Measurements from ENCODE around the gene KRTAP5-5.

GRCh38 chr11:1618231-1618630, 11.3 kb upstream of the KRTAP5-5 start:
- TF ChIP-seq ZFP3 (CRISPR knock-in tag; IDR thresholded peaks at IDR 0.05) (no peak), PATZ1 (CRISPR knock-in tag; IDR thresholded peaks at IDR 0.05; ENCODE audit: borderline replicate concordance) (no peak), RARB (CRISPR knock-in tag; IDR thresholded peaks at IDR 0.05) (no peak), ZC3H10 (CRISPR knock-in tag; IDR thresholded peaks at IDR 0.05) (no peak), ESRRG (CRISPR knock-in tag; IDR thresholded peaks at IDR 0.05) (no peak), ZNF70 (CRISPR knock-in tag; IDR thresholded peaks at IDR 0.05) (no peak), ZFP30 (CRISPR knock-in tag; IDR thresholded peaks at IDR 0.05) (no peak), ARNTL (CRISPR knock-in tag; IDR thresholded peaks at IDR 0.05; ENCODE audit: borderline replicate concordance, low read depth) (no peak), CSDC2 (CRISPR knock-in tag; IDR thresholded peaks at IDR 0.05) (no peak), TCF4 (CRISPR knock-in tag; IDR thresholded peaks at IDR 0.05; ENCODE audit: borderline replicate concordance) (no peak), POU6F1 (CRISPR knock-in tag; IDR thresholded peaks at IDR 0.05; ENCODE audit: borderline replicate concordance, low read depth) (no peak)
- TF ChIP-seq, protein P1, sequence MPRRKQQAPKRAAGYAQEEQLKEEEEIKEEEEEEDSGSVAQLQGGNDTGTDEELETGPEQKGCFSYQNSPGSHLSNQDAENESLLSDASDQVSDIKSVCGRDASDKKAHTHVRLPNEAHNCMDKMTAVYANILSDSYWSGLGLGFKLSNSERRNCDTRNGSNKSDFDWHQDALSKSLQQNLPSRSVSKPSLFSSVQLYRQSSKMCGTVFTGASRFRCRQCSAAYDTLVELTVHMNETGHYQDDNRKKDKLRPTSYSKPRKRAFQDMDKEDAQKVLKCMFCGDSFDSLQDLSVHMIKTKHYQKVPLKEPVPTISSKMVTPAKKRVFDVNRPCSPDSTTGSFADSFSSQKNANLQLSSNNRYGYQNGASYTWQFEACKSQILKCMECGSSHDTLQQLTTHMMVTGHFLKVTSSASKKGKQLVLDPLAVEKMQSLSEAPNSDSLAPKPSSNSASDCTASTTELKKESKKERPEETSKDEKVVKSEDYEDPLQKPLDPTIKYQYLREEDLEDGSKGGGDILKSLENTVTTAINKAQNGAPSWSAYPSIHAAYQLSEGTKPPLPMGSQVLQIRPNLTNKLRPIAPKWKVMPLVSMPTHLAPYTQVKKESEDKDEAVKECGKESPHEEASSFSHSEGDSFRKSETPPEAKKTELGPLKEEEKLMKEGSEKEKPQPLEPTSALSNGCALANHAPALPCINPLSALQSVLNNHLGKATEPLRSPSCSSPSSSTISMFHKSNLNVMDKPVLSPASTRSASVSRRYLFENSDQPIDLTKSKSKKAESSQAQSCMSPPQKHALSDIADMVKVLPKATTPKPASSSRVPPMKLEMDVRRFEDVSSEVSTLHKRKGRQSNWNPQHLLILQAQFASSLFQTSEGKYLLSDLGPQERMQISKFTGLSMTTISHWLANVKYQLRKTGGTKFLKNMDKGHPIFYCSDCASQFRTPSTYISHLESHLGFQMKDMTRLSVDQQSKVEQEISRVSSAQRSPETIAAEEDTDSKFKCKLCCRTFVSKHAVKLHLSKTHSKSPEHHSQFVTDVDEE (CRISPR knock-in tag; IDR thresholded peaks at IDR 0.05): no peak
- TF ChIP-seq, protein P2, sequence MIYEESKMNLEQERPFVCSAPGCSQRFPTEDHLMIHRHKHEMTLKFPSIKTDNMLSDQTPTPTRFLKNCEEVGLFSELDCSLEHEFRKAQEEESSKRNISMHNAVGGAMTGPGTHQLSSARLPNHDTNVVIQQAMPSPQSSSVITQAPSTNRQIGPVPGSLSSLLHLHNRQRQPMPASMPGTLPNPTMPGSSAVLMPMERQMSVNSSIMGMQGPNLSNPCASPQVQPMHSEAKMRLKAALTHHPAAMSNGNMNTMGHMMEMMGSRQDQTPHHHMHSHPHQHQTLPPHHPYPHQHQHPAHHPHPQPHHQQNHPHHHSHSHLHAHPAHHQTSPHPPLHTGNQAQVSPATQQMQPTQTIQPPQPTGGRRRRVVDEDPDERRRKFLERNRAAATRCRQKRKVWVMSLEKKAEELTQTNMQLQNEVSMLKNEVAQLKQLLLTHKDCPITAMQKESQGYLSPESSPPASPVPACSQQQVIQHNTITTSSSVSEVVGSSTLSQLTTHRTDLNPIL (CRISPR knock-in tag; IDR thresholded peaks at IDR 0.05; ENCODE audit: low read depth): no peak

Measured in SK-N-SH treated with all-trans-retinoic acid at 6 μM for 48 hours (cell line).